PC-3 (cell line): ENCODE results near the gene MGAT5. TPM values are rescaled to one million over a fixed set of nuclear protein-coding genes. Genes with fewer than 3 reads are reported as not detected.
"Not testable (repeated sequence)": the region's sequence is repeated elsewhere in the genome, so short reads cannot be mapped to it uniquely, and the experiment has no call there.

Experiments used
- ATAC-seq: fragments of 200-7000 bp; cut with Tn5 transposase; 2 replicates; pipeline ENCODE4 v1.9.1; 2020; ENCODE audit warnings: mild to moderate bottlenecking, moderate library complexity
- BruUV-seq: library from RNA; stranded (reverse); fragments of 400-500 nt; replicated peaks from 2 replicates; lab custom pipeline; 2021; lab: Mats Ljungman, UMichigan
- CTCF ChIA-PET: fragments of 300-600 bp; sonication (Branson Sonifier 250); formaldehyde crosslinking; loops from one replicate; lab custom pipeline; 2022; ENCODE audit warnings: antibody characterized with exemption; lab: Charles Lee
- POLR2A ChIA-PET: fragments of 300-600 bp; sonication (Branson Sonifier 250); formaldehyde crosslinking; loops from one replicate; lab custom pipeline; 2022; ENCODE audit warnings: antibody characterized with exemption; ENCODE audit not compliant: unreplicated experiment; lab: Charles Lee
- DNase-seq: peaks from one replicate; pipeline ENCODE4 v3.0.0-alpha.2; 2015
- H2AFZ ChIP-seq: fragments of 300-600 bp; sonication (generic); 2 replicates; pipeline ENCODE4 v1.6.0; 2016; ENCODE audit warnings: antibody characterized with exemption, low read length
- H3F3A ChIP-seq: fragments of 300-600 bp; sonication (generic); one replicate; pipeline ENCODE4 v1.6.0; 2017; ENCODE audit warnings: antibody characterized with exemption, low read length, control low read depth, mild to moderate bottlenecking; ENCODE audit not compliant: unreplicated experiment
- H3K27ac ChIP-seq: fragments of 300-600 bp; sonication (generic); 2 replicates; pipeline ENCODE4 v1.5.1; 2016; ENCODE audit warnings: mild to moderate bottlenecking, low read length
- H3K27me3 ChIP-seq: fragments of 300-600 bp; sonication (generic); 2 replicates; pipeline ENCODE4 v1.6.1; 2016; ENCODE audit warnings: low read length, mixed read lengths
- H3K36me3 ChIP-seq: fragments of 300-600 bp; sonication (generic); 2 replicates; pipeline ENCODE4 v1.6.1; 2016; ENCODE audit warnings: low read depth, mixed run types, low read length, mixed read lengths
- H3K4me1 ChIP-seq: fragments of 300-600 bp; sonication (generic); 2 replicates; pipeline ENCODE4 v1.5.1; 2016; ENCODE audit warnings: low read length; ENCODE audit not compliant: insufficient read depth
- H3K4me2 ChIP-seq: fragments of 300-600 bp; sonication (generic); 2 replicates; pipeline ENCODE4 v1.6.0; 2016; ENCODE audit warnings: low read length
- H3K4me3 ChIP-seq: fragments of 300-600 bp; sonication (generic); 2 replicates; pipeline ENCODE4 v1.5.1; 2016; ENCODE audit warnings: mild to moderate bottlenecking, low read length, mixed read lengths
- H3K79me2 ChIP-seq: fragments of 300-600 bp; sonication (generic); 2 replicates; pipeline ENCODE4 v1.6.1; 2017; ENCODE audit warnings: low read length, mixed read lengths
- H3K9ac ChIP-seq: fragments of 300-600 bp; sonication (generic); 2 replicates; pipeline ENCODE4 v1.6.0; 2016; ENCODE audit warnings: mild to moderate bottlenecking, low read length
- H3K9me2 ChIP-seq: fragments of 300-600 bp; sonication (generic); replicated peaks from 2 replicates; pipeline ENCODE4 v1.6.1; 2016; ENCODE audit warnings: mixed run types, low read length, mixed read lengths
- H3K9me3 ChIP-seq: fragments of 300-600 bp; sonication (generic); 2 replicates; pipeline ENCODE4 v1.6.1; 2016; ENCODE audit warnings: low read length, mixed read lengths
- H4K20me1 ChIP-seq: fragments of 300-600 bp; sonication (generic); 2 replicates; pipeline ENCODE4 v1.6.1; 2016; ENCODE audit warnings: low read length, mixed read lengths
- CTCF ChIP-seq: fragments of 300-600 bp; sonication (generic); conservative IDR thresholded peaks from 2 replicates; pipeline ENCODE4 v1.5.1; 2017; ENCODE audit warnings: antibody characterized with exemption, low read depth, mild to moderate bottlenecking, low read length
- EZH2 ChIP-seq: fragments of 300-600 bp; sonication (generic); IDR thresholded peaks from one replicate; pipeline ENCODE4 v1.6.1; 2017; ENCODE audit warnings: antibody characterized with exemption, mild to moderate bottlenecking, low read length; ENCODE audit not compliant: unreplicated experiment
- EZH2phosphoT487 ChIP-seq: fragments of 300-600 bp; sonication (generic); IDR thresholded peaks from 2 replicates; pipeline ENCODE4 v1.6.1; 2018; ENCODE audit warnings: mild to moderate bottlenecking, antibody characterized with exemption, low read length, borderline replicate concordance
- intact Hi-C: fragments of 100-400 bp; cut with micrococcal nuclease; formaldehyde crosslinking; loops from 2 replicates; pipeline ENCODE4 v1.9.0; 2023
- total RNA-seq: library from RNA; depleted of rRNA; stranded (reverse); fragments of >200 nt; gene quantifications from 2 replicates; pipeline ENCODE4 v1.2.3, GENCODE V29; 2014

MGAT5 gene
- total RNA-seq, 1 experiment from 2014 or later, result 33.8 TPM

- Histone ChIP-seq H3K9me2 (no peaks in the 10 kb centered on the region), H4K20me1 (no peaks in the 10 kb centered on the region), H3K4me3 (no peak overlapping the region), H3K9ac (no peak overlapping the region), H3K27ac (no peak overlapping the region), H3K36me3 (no peaks in the 10 kb centered on the region), H3K9me3 (no peaks in the 10 kb centered on the region), H3K4me1 (no peaks in the 10 kb centered on the region), H2AFZ (no peak overlapping the region), H3K79me2 (no peaks in the 10 kb centered on the region), H3K4me2 (no peak overlapping the region), H3F3A (no peaks in the 10 kb centered on the region), H3K27me3 (no peaks in the 10 kb centered on the region)
- BruUV-seq, result no TSS peak
- no peak for DNase-seq
- CTCF ChIA-PET, result no interaction called here
- TF ChIP-seq CTCF (no peak), EZH2phosphoT487 (no peak), EZH2 (no peak)
- POLR2A ChIA-PET, result no interaction called here
- intact Hi-C loops, result no loop called here
- no peak for ATAC-seq
Measured at GRCh38 chr2:134470561-134471168, 216.8 kb downstream of the MGAT5 start.

- intact Hi-C loops, H3K9me3 ChIP-seq, POLR2A ChIA-PET, H3K4me1 ChIP-seq, H3K4me3 ChIP-seq, H3K27me3 ChIP-seq, H3K4me2 ChIP-seq, H3K9me2 ChIP-seq, H3K9ac ChIP-seq, H3K36me3 ChIP-seq, DNase-seq, H4K20me1 ChIP-seq, H3F3A ChIP-seq, H3K79me2 ChIP-seq, ATAC-seq, H3K27ac ChIP-seq, H2AFZ ChIP-seq, CTCF ChIA-PET, BruUV-seq: not testable (repeated sequence)
Measured at GRCh38 chr2:134476982-134477381, 223.1 kb downstream of the MGAT5 start.

- Histone ChIP-seq H3K9ac (no peak overlapping the region), H3K9me3 (no peaks in the 10 kb centered on the region), H3K4me2 (no peak overlapping the region), H3K36me3 (no peaks in the 10 kb centered on the region), H2AFZ (no peak overlapping the region), H3K27ac (no peak overlapping the region), H3K4me1 (no peaks in the 10 kb centered on the region), H4K20me1 (no peaks in the 10 kb centered on the region), H3F3A (no peaks in the 10 kb centered on the region), H3K27me3 (no peaks in the 10 kb centered on the region; the same call in 1 of the 2 replicates), H3K4me3 (no peak overlapping the region), H3K79me2 (no peaks in the 10 kb centered on the region), H3K9me2 (no peaks in the 10 kb centered on the region)
- no TSS peak for BruUV-seq
- DNase-seq (no peak), ATAC-seq (no peak)
- intact Hi-C loops, result no loop called here
- CTCF ChIA-PET, result no interaction called here
- TF ChIP-seq EZH2, result no peak
- TF ChIP-seq CTCF, result no peak
- no peak for TF ChIP-seq EZH2phosphoT487
- POLR2A ChIA-PET, result no interaction called here
Measured at GRCh38 chr2:134479696-134480330, 225.9 kb downstream of the MGAT5 start.
